HEK293 (cell line): Measurements from ENCODE around the gene ZNF469.
A peak's percentile ranks its signal among the peaks of the same experiment; 100 is the strongest.

Experiments used
- CTCF ChIA-PET: fragments of 350-600 bp; formaldehyde crosslinking; extraction: SDS; loops from one replicate; lab custom pipeline; 2021; ENCODE audit warnings: antibody characterized with exemption; lab: Yijun Ruan, JAX
- POLR2A ChIA-PET: fragments of 300-600 bp; formaldehyde crosslinking; extraction: SDS; loops from one replicate; lab custom pipeline; 2020; ENCODE audit warnings: antibody characterized with exemption, inconsistent platforms; lab: Yijun Ruan, JAX
- H3K27ac ChIP-seq: fragments of 200-500 bp; sonication (Bioruptor generic); 2 replicates; pipeline ENCODE4 v1.5.1; 2014; ENCODE audit warnings: low read depth, low read length, control low read depth, inconsistent platforms; ENCODE audit errors: extremely low read depth
- H3K36me3 ChIP-seq, 2 experiments: fragments of 200-500 bp in 1 of 2; sonication (Bioruptor generic) in 1 of 2; 1 replicate in 1 of 2; 2 replicates in 1 of 2; pipeline ENCODE4 v1.5.1; 2014 to 2017; ENCODE audit warnings: inconsistent platforms in 2 of 2, low read length in 2 of 2; ENCODE audit not compliant: control insufficient read depth in 2 of 2, insufficient read depth in 1 of 2
- H3K4me1 ChIP-seq: fragments of 200-500 bp; sonication (Bioruptor generic); 2 replicates; pipeline ENCODE4 v1.5.1; 2014; ENCODE audit warnings: mild to moderate bottlenecking, low read length, inconsistent platforms; ENCODE audit not compliant: control insufficient read depth, insufficient read depth
- H3K4me3 ChIP-seq: 2 replicates; pipeline ENCODE4 v1.5.1; 2011; ENCODE audit warnings: low read depth, mild to moderate bottlenecking, control low read depth, low read length, moderate library complexity
- H3K9me3 ChIP-seq: fragments of 200-500 bp; sonication (Bioruptor generic); 2 replicates; pipeline ENCODE4 v1.5.1; 2014; ENCODE audit warnings: low read depth, low read length, inconsistent platforms; ENCODE audit not compliant: control insufficient read depth, insufficient read depth
- HOXC10 ChIP-seq: sonication (generic); formaldehyde crosslinking; IDR thresholded peaks from 2 replicates; pipeline ENCODE4 v1.8.1; 2023; ENCODE audit warnings: mild to moderate bottlenecking, missing genetic modification reagents
- MYNN ChIP-seq: fragments of 450-650 bp; formaldehyde crosslinking; IDR thresholded peaks from 2 replicates; pipeline ENCODE4 v1.5.1; 2016; ENCODE audit warnings: missing biosample characterization, missing genetic modification characterization, borderline replicate concordance
- YY1 ChIP-seq: fragments of 450-650 bp; formaldehyde crosslinking; IDR thresholded peaks from 2 replicates; pipeline ENCODE4 v1.5.1; 2018; ENCODE audit warnings: missing biosample characterization, missing genetic modification characterization
- YY2 ChIP-seq: fragments of 450-650 bp; formaldehyde crosslinking; IDR thresholded peaks from 2 replicates; pipeline ENCODE4 v1.5.1; 2016; ENCODE audit warnings: missing biosample characterization, missing genetic modification characterization
- ZIC2 ChIP-seq: fragments of 450-650 bp; formaldehyde crosslinking; IDR thresholded peaks from 2 replicates; pipeline ENCODE4 v1.5.1; 2016; ENCODE audit warnings: missing biosample characterization, missing genetic modification characterization
- ZNF10 ChIP-seq: fragments of 450-650 bp; formaldehyde crosslinking; IDR thresholded peaks from 2 replicates; pipeline ENCODE4 v1.5.1; 2017; ENCODE audit warnings: missing biosample characterization, missing genetic modification characterization
- ZNF133 ChIP-seq: fragments of 450-650 bp; formaldehyde crosslinking; IDR thresholded peaks from 2 replicates; pipeline ENCODE4 v1.5.1; 2016; ENCODE audit warnings: missing biosample characterization, missing genetic modification characterization
- ZNF146 ChIP-seq: fragments of 450-650 bp; formaldehyde crosslinking; IDR thresholded peaks from 2 replicates; pipeline ENCODE4 v1.5.1; 2016; ENCODE audit warnings: missing biosample characterization, missing genetic modification characterization
- ZNF169 ChIP-seq: fragments of 450-650 bp; formaldehyde crosslinking; IDR thresholded peaks from 2 replicates; pipeline ENCODE4 v1.5.1; 2016; ENCODE audit warnings: missing biosample characterization, missing genetic modification characterization
- ZNF274 ChIP-seq, 2 experiments: fragments of 200-500 bp in 1 of 2; fragments of 450-650 bp in 1 of 2; sonication (Bioruptor generic) in 1 of 2; formaldehyde crosslinking in 1 of 2; IDR thresholded peaks; 2 replicates each; pipeline versions ENCODE4 v1.5.1 to v1.6.1; 2014 to 2016; ENCODE audit warnings: borderline replicate concordance in 1 of 2, inconsistent platforms in 1 of 2, low read length in 1 of 2, missing biosample characterization in 1 of 2, missing genetic modification characterization in 1 of 2
- ZNF311 ChIP-seq: fragments of 450-650 bp; formaldehyde crosslinking; IDR thresholded peaks from 2 replicates; pipeline ENCODE4 v1.5.1; 2017; ENCODE audit warnings: missing biosample characterization, missing genetic modification characterization, borderline replicate concordance
- ZNF37A ChIP-seq: fragments of 450-650 bp; IDR thresholded peaks from 2 replicates; pipeline ENCODE4 v1.5.1; 2018; ENCODE audit warnings: missing biosample characterization, missing genetic modification characterization
- ZNF521 ChIP-seq: fragments of 450-650 bp; formaldehyde crosslinking; IDR thresholded peaks from 2 replicates; pipeline ENCODE4 v1.5.1; 2017; ENCODE audit warnings: missing biosample characterization, mild to moderate bottlenecking, missing genetic modification characterization
- ZNF585B ChIP-seq: fragments of 450-650 bp; formaldehyde crosslinking; IDR thresholded peaks from 2 replicates; pipeline ENCODE4 v1.5.1; 2016; ENCODE audit warnings: missing biosample characterization, missing genetic modification characterization
- ZNF629 ChIP-seq: fragments of 450-650 bp; formaldehyde crosslinking; IDR thresholded peaks from 2 replicates; pipeline ENCODE4 v1.5.1; 2017; ENCODE audit warnings: missing biosample characterization, missing genetic modification characterization
- ZSCAN16 ChIP-seq: fragments of 450-650 bp; formaldehyde crosslinking; IDR thresholded peaks from 2 replicates; pipeline ENCODE4 v1.5.1; 2016; ENCODE audit warnings: missing biosample characterization, missing genetic modification characterization
- ZSCAN23 ChIP-seq: fragments of 450-650 bp; formaldehyde crosslinking; IDR thresholded peaks from 2 replicates; pipeline ENCODE4 v1.5.1; 2016; ENCODE audit warnings: missing biosample characterization, missing genetic modification characterization
- TF ChIP-seq, protein P1 (sequence below): fragments of 450-650 bp; formaldehyde crosslinking; IDR thresholded peaks from 2 replicates; pipeline ENCODE4 v1.5.1; 2016; ENCODE audit warnings: missing biosample characterization, missing genetic modification characterization
- TF ChIP-seq, protein P2 (sequence below): fragments of 450-650 bp; formaldehyde crosslinking; IDR thresholded peaks from 2 replicates; pipeline ENCODE4 v1.5.1; 2016; ENCODE audit warnings: missing biosample characterization, missing genetic modification characterization, low read depth
- TF ChIP-seq, protein P3 (sequence below): fragments of 450-650 bp; formaldehyde crosslinking; IDR thresholded peaks from 2 replicates; pipeline ENCODE4 v1.5.1; 2016; ENCODE audit warnings: missing biosample characterization, missing genetic modification characterization
- TF ChIP-seq, protein P4 (sequence below): fragments of 450-650 bp; formaldehyde crosslinking; IDR thresholded peaks from 2 replicates; pipeline ENCODE4 v1.5.1; 2016; ENCODE audit warnings: missing biosample characterization, missing genetic modification characterization
- TF ChIP-seq, protein P5 (sequence below): fragments of 450-650 bp; formaldehyde crosslinking; IDR thresholded peaks from 2 replicates; pipeline ENCODE4 v1.5.1; 2016; ENCODE audit warnings: missing biosample characterization, missing genetic modification characterization
- TF ChIP-seq, protein P6 (sequence below): fragments of 450-650 bp; IDR thresholded peaks from 2 replicates; pipeline ENCODE4 v1.5.1; 2018; ENCODE audit warnings: missing biosample characterization, missing genetic modification characterization

Gene ZNF469

DNA sequence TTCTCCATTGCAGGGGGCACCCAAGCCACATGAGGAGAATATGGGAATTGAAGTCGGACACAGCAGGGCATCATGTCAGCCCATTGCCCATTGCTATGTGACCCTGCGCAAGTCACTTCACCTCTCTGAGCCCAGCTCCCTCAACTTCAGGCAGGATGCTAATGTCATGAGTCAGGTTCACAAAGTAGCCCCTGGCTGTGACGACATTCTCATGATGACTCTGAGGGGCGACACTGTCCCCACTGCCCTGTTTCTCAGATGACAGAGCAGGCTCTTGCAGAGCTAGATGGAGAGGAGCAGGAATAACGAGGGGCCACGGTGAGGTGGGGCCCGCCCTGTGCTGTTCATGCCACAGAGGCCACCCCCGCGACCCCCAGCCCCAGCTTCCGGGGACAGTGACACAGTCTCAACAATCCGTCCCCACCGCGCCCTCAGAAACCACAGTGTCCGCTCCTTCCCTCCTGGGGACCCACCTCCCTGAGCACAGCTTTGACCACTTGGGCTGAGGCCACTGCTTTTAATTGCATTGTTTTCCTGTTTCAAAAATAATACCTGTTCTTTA is 13.2 kb upstream of the ZNF469 start (continued):
- TF ChIP-seq ZNF146 (no peak), ZNF629 (tag by site-specific recombination) (no peak), ZNF10 (tag by site-specific recombination) (no peak), HOXC10 (CRISPR knock-in tag) (no peak), ZSCAN23 (tag by site-specific recombination) (no peak)
- TF ChIP-seq, protein P1, sequence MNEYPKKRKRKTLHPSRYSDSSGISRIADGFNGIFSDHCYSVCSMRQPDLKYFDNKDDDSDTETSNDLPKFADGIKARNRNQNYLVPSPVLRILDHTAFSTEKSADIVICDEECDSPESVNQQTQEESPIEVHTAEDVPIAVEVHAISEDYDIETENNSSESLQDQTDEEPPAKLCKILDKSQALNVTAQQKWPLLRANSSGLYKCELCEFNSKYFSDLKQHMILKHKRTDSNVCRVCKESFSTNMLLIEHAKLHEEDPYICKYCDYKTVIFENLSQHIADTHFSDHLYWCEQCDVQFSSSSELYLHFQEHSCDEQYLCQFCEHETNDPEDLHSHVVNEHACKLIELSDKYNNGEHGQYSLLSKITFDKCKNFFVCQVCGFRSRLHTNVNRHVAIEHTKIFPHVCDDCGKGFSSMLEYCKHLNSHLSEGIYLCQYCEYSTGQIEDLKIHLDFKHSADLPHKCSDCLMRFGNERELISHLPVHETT, result no peak

DNA sequence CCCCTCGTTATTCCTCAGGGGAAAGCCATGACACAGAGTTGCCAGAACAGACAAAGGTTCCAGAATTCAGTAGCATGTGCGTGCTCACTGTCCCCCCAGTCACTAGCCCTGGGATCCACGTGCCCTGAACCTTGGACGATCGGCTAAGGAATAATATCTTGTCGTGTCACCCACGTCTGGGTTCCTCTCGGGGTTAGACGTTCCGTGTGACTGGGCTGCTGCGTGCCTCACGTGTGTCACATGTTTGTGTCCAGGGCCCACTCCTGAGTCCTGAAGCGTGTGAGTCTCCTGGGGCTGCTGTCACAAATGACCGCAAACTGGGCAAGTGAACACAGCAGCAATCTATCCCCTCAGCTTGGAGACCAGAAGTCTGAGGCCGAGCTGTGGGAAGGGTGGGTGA is 12.4 kb upstream of the ZNF469 start:
- no peak overlapping the region for H3K4me3 ChIP-seq
- no peak overlapping the region for H3K27ac ChIP-seq
- no peaks in the 10 kb centered on the region for H3K36me3 ChIP-seq
- no peaks in the 10 kb centered on the region for H3K9me3 ChIP-seq
- TF ChIP-seq, protein P2, sequence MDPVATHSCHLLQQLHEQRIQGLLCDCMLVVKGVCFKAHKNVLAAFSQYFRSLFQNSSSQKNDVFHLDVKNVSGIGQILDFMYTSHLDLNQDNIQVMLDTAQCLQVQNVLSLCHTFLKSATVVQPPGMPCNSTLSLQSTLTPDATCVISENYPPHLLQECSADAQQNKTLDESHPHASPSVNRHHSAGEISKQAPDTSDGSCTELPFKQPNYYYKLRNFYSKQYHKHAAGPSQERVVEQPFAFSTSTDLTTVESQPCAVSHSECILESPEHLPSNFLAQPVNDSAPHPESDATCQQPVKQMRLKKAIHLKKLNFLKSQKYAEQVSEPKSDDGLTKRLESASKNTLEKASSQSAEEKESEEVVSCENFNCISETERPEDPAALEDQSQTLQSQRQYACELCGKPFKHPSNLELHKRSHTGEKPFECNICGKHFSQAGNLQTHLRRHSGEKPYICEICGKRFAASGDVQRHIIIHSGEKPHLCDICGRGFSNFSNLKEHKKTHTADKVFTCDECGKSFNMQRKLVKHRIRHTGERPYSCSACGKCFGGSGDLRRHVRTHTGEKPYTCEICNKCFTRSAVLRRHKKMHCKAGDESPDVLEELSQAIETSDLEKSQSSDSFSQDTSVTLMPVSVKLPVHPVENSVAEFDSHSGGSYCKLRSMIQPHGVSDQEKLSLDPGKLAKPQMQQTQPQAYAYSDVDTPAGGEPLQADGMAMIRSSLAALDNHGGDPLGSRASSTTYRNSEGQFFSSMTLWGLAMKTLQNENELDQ, result no peak
- CTCF ChIA-PET, result interaction anchor here (0.6 kb wide), 1 partner anchor 440 kb away, joined by 3 read pairs; no protein-coding TSS in a partner anchor
- no peaks in the 10 kb centered on the region for H3K4me1 ChIP-seq
- POLR2A ChIA-PET, result no interaction called here

DNA sequence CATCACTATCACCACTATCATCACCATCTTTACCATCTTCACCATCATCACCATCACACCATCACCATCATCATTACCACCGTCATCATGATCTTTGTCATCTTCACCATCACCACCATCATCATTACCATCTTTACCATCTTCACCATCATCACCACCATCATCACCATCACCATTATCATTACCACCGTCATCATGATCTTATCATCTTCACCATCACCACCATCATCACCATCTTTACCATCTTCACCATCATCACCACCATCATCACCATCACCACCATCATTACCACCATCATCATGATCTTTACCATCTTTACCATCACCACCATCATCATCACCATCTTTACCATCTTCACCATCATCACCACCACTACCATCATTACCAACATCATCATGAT is 10.2 kb upstream of the ZNF469 start:
- Histone ChIP-seq H3K4me1 (no peaks in the 10 kb centered on the region), H3K4me3 (no peak overlapping the region), H3K36me3 (no peaks in the 10 kb centered on the region), H3K27ac (no peak overlapping the region), H3K9me3 (no peaks in the 10 kb centered on the region)
- POLR2A ChIA-PET, result no interaction called here
- CTCF ChIA-PET, result no interaction called here
- TF ChIP-seq YY2 (tag by site-specific recombination) (0 out of 2 replicates have a peak, but pooled peaks have one; percentile 42), YY1 (tag by site-specific recombination) (no peak), ZIC2 (tag by site-specific recombination) (no peak), ZNF521 (tag by site-specific recombination) (0 out of 2 replicates have a peak, but pooled peaks have one; percentile 34), ZNF37A (tag by site-specific recombination) (no peak), ZNF311 (no peak; the same call in 1 of the 2 replicates), ZNF133 (tag by site-specific recombination) (peak; percentile 42; the same call in 1 of the 2 replicates), ZNF169 (tag by site-specific recombination) (0 out of 2 replicates have a peak, but pooled peaks have one; percentile 58), MYNN (tag by site-specific recombination) (no peak), ZNF274 (IDR thresholded peaks at IDR 0.05; ENCODE audit: low read length) (no peak), ZNF274 (tag by site-specific recombination; IDR thresholded peaks at IDR 0.05; ENCODE audit: borderline replicate concordance) (peak; percentile 68; the same call in 1 of the 2 replicates), ZNF585B (tag by site-specific recombination) (no peak), ZSCAN16 (tag by site-specific recombination) (0 out of 2 replicates have a peak, but pooled peaks have one; percentile 13)
- TF ChIP-seq, protein P3, sequence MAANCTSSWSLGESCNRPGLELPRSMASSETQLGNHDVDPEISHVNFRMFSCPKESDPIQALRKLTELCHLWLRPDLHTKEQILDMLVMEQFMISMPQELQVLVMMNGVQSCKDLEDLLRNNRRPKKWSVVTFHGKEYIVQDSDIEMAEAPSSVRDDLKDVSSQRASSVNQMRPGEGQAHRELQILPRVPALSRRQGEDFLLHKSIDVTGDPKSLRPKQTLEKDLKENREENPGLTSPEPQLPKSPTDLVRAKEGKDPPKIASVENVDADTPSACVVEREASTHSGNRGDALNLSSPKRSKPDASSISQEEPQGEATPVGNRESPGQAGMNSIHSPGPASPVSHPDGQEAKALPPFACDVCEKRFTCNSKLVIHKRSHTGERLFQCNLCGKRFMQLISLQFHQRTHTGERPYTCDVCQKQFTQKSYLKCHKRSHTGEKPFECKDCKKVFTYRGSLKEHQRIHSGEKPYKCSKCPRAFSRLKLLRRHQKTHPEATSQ (tag by site-specific recombination), result no peak
- TF ChIP-seq, protein P4, sequence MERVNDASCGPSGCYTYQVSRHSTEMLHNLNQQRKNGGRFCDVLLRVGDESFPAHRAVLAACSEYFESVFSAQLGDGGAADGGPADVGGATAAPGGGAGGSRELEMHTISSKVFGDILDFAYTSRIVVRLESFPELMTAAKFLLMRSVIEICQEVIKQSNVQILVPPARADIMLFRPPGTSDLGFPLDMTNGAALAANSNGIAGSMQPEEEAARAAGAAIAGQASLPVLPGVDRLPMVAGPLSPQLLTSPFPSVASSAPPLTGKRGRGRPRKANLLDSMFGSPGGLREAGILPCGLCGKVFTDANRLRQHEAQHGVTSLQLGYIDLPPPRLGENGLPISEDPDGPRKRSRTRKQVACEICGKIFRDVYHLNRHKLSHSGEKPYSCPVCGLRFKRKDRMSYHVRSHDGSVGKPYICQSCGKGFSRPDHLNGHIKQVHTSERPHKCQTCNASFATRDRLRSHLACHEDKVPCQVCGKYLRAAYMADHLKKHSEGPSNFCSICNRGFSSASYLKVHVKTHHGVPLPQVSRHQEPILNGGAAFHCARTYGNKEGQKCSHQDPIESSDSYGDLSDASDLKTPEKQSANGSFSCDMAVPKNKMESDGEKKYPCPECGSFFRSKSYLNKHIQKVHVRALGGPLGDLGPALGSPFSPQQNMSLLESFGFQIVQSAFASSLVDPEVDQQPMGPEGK (tag by site-specific recombination), result no peak
- TF ChIP-seq, protein P5, sequence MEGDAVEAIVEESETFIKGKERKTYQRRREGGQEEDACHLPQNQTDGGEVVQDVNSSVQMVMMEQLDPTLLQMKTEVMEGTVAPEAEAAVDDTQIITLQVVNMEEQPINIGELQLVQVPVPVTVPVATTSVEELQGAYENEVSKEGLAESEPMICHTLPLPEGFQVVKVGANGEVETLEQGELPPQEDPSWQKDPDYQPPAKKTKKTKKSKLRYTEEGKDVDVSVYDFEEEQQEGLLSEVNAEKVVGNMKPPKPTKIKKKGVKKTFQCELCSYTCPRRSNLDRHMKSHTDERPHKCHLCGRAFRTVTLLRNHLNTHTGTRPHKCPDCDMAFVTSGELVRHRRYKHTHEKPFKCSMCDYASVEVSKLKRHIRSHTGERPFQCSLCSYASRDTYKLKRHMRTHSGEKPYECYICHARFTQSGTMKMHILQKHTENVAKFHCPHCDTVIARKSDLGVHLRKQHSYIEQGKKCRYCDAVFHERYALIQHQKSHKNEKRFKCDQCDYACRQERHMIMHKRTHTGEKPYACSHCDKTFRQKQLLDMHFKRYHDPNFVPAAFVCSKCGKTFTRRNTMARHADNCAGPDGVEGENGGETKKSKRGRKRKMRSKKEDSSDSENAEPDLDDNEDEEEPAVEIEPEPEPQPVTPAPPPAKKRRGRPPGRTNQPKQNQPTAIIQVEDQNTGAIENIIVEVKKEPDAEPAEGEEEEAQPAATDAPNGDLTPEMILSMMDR (tag by site-specific recombination), result peak; percentile 14; the same call in 1 of the 2 replicates
- TF ChIP-seq, protein P6, sequence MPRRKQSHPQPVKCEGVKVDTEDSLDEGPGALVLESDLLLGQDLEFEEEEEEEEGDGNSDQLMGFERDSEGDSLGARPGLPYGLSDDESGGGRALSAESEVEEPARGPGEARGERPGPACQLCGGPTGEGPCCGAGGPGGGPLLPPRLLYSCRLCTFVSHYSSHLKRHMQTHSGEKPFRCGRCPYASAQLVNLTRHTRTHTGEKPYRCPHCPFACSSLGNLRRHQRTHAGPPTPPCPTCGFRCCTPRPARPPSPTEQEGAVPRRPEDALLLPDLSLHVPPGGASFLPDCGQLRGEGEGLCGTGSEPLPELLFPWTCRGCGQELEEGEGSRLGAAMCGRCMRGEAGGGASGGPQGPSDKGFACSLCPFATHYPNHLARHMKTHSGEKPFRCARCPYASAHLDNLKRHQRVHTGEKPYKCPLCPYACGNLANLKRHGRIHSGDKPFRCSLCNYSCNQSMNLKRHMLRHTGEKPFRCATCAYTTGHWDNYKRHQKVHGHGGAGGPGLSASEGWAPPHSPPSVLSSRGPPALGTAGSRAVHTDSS (tag by site-specific recombination), result peak; percentile 97
